ENCODE measurements around the gene NR2F6.

GRCh38 chr19:17202713-17203112 lies 43.0 kb downstream of the NR2F6 start:
- TF ChIP-seq ELF4 (IDR thresholded peaks at IDR 0.05) = no peak
- no peak for TF ChIP-seq CTBP1 (IDR thresholded peaks at IDR 0.05; ENCODE audit: borderline replicate concordance)

Measured in HEK293T (cell line).